Liver (tissue), 9 donors: ENCODE results near the gene GOLGA7B. TPM values are rescaled to one million over a fixed set of nuclear protein-coding genes. Genes with fewer than 3 reads are reported as not detected.

ENCODE experiments used
- DNase-seq: peaks from one replicate; pipeline ENCODE4 v3.0.0-alpha.2; 2017; ENCODE audit warnings: low spot score
- H3K27ac ChIP-seq, 2 donors: one replicate each; pipeline ENCODE4 v1.7.0; 2013; ENCODE audit warnings: inconsistent platforms in 2 of 2, low read length in 2 of 2, control low read depth in 1 of 2, low read depth in 1 of 2, mild to moderate bottlenecking in 1 of 2
- H3K27me3 ChIP-seq, 4 donors: one replicate each; pipeline versions ENCODE4 v1.6.1 to v1.7.0; 2013; ENCODE audit warnings: low read length in 3 of 4, inconsistent platforms in 1 of 4, mild to moderate bottlenecking in 1 of 4, moderate library complexity in 1 of 4; ENCODE audit not compliant: control insufficient read depth in 4 of 4, insufficient read depth in 4 of 4
- H3K36me3 ChIP-seq, 4 donors: one replicate each; pipeline versions ENCODE4 v1.6.1 to v1.7.0; 2013; ENCODE audit warnings: low read length in 3 of 4, mild to moderate bottlenecking in 3 of 4, low read depth in 1 of 4, moderate library complexity in 1 of 4; ENCODE audit not compliant: control insufficient read depth in 4 of 4, insufficient read depth in 3 of 4
- H3K4me1 ChIP-seq, 4 donors: one replicate each; pipeline versions ENCODE4 v1.6.1 to v1.7.0; 2013; ENCODE audit warnings: low read length in 3 of 4, mild to moderate bottlenecking in 3 of 4, moderate library complexity in 1 of 4; ENCODE audit not compliant: control insufficient read depth in 4 of 4, insufficient read depth in 4 of 4
- H3K4me3 ChIP-seq, 3 donors: one replicate each; pipeline versions ENCODE4 v1.6.1 to v1.7.0; 2013; ENCODE audit warnings: low read length in 3 of 3, control low read depth in 1 of 3, low read depth in 1 of 3, mild to moderate bottlenecking in 1 of 3
- H3K9ac ChIP-seq, 2 donors: one replicate each; pipeline ENCODE4 v1.7.0; 2013; ENCODE audit warnings: low read length in 2 of 2, mild to moderate bottlenecking in 2 of 2, moderate library complexity in 2 of 2, control low read depth in 1 of 2, low read depth in 1 of 2
- H3K9me3 ChIP-seq, 4 donors: one replicate each; pipeline versions ENCODE4 v1.6.1 to v1.7.0; 2013; ENCODE audit warnings: low read length in 3 of 4; ENCODE audit not compliant: control insufficient read depth in 4 of 4
- ATF3 ChIP-seq: IDR thresholded peaks from 2 replicates; pipeline ENCODE4 v1.6.1; 2016; ENCODE audit warnings: antibody characterized with exemption
- EGR1 ChIP-seq, 2 donors: IDR thresholded peaks; 2 replicates each; pipeline ENCODE4 v1.6.1; 2016 to 2018; ENCODE audit warnings: antibody characterized with exemption in 2 of 2, low read depth in 2 of 2
- FOXA1 ChIP-seq: IDR thresholded peaks from 2 replicates; pipeline ENCODE4 v1.6.1; 2016; ENCODE audit warnings: antibody characterized with exemption
- FOXA2 ChIP-seq: IDR thresholded peaks from 2 replicates; pipeline ENCODE4 v1.6.1; 2016; ENCODE audit warnings: antibody characterized with exemption
- GABPA ChIP-seq, 2 donors: IDR thresholded peaks in 1 of 2; conservative IDR thresholded peaks in 1 of 2; 2 replicates each; pipeline ENCODE4 v1.6.1; 2016; ENCODE audit warnings: antibody characterized with exemption in 2 of 2, mild to moderate bottlenecking in 1 of 2, moderate library complexity in 1 of 2
- HNF4A ChIP-seq, 2 donors: conservative IDR thresholded peaks; 2 replicates each; pipeline ENCODE4 v1.6.1; 2016; ENCODE audit warnings: antibody characterized with exemption in 2 of 2, mild to moderate bottlenecking in 2 of 2
- HNF4G ChIP-seq: IDR thresholded peaks from 2 replicates; pipeline ENCODE4 v1.6.1; 2016; ENCODE audit warnings: antibody characterized with exemption
- JUND ChIP-seq, 2 donors: IDR thresholded peaks; 2 replicates each; pipeline ENCODE4 v1.6.1; 2016; ENCODE audit warnings: antibody characterized with exemption in 2 of 2
- MAX ChIP-seq: IDR thresholded peaks from 2 replicates; pipeline ENCODE4 v1.6.1; 2016; ENCODE audit warnings: antibody characterized with exemption
- NR2F2 ChIP-seq: IDR thresholded peaks from 2 replicates; pipeline ENCODE4 v1.6.1; 2016; ENCODE audit warnings: antibody characterized with exemption
- REST ChIP-seq: IDR thresholded peaks from 2 replicates; pipeline ENCODE4 v1.6.1; 2016; ENCODE audit warnings: antibody characterized with exemption, mild to moderate bottlenecking
- RXRA ChIP-seq, 2 donors: IDR thresholded peaks; 2 replicates each; pipeline ENCODE4 v1.6.1; 2017 to 2018; ENCODE audit warnings: antibody characterized with exemption in 2 of 2, mild to moderate bottlenecking in 1 of 2
- SP1 ChIP-seq: IDR thresholded peaks from 2 replicates; pipeline ENCODE4 v1.6.1; 2018; ENCODE audit warnings: antibody characterized with exemption, mild to moderate bottlenecking
- TAF1 ChIP-seq: conservative IDR thresholded peaks from 2 replicates; pipeline ENCODE4 v1.6.1; 2016; ENCODE audit warnings: antibody characterized with exemption, mild to moderate bottlenecking
- ZBTB33 ChIP-seq: IDR thresholded peaks from 2 replicates; pipeline ENCODE4 v1.6.1; 2016; ENCODE audit warnings: antibody characterized with exemption
- WGBS: extraction: QIAGEN DNeasy Blood & Tissue Kit; methylation state at CpG from one replicate; pipeline ENCODE4 v1.1.7; 2013; 5-methylcytosine and 5-hydroxymethylcytosine counted together
- polyA plus RNA-seq, 2 donors: library from polyadenylated mRNA; stranded (reverse) in 1 of 2; unstranded in 1 of 2; fragments of 200-250 nt in 1 of 2; fragments of >200 nt in 1 of 2; fragmentation: Nextera tagmentation in 1 of 2; extraction: Ambion mirVana in 1 of 2; gene quantifications; one replicate each; pipeline versions ENCODE4 v1.2.1 to v1.2.3, GENCODE V29; 2013 to 2015
- total RNA-seq, 2 donors: library from RNA; depleted of rRNA; stranded (reverse); fragments of >200 nt; gene quantifications; one replicate each; pipeline ENCODE4 v1.2.3, GENCODE V29; 2014
- donor health status: healthy.
- donor health status: healthy.
- donor health status: healthy.
- donor health status: healthy.
- donor health status: healthy.

GOLGA7B gene
- total and polyA plus RNA-seq, 4 donors: 0.05 to 0.63 (median 0.40) TPM

- TF ChIP-seq FOXA2 (no peak), HNF4A (conservative IDR thresholded peaks at IDR 0.05) (no peak), HNF4G (no peak), NR2F2 (no peak), SP1 (no peak), RXRA (IDR thresholded peaks at IDR 0.05) (no peak), EGR1 (IDR thresholded peaks at IDR 0.05; ENCODE audit: low read depth in 2 of 2) (no peak), MAX (no peak), REST (no peak), FOXA1 (no peak), ATF3 (no peak), TAF1 (no peak), GABPA (IDR thresholded peaks at IDR 0.05 in 1 of 2, conservative IDR thresholded peaks at IDR 0.05 in 1 of 2) (no peak), ZBTB33 (no peak), JUND (IDR thresholded peaks at IDR 0.05) (no peak)
- peaks cover 0 to 2% (median 0%) of the 10 kb centered on the region in 4 donors for H3K4me1 ChIP-seq
- peaks cover 0 to 8% (median 0%) of the 10 kb centered on the region in 4 donors for H3K27me3 ChIP-seq
- 77% methylated on average over 7 of the region's 7 CpGs for WGBS
- no peak for DNase-seq
- H3K27ac ChIP-seq: no peak overlapping the region
- H3K4me3 ChIP-seq: no peak overlapping the region
- no peaks in the 10 kb centered on the region for H3K9me3 ChIP-seq
- H3K36me3 ChIP-seq: no peaks in the 10 kb centered on the region
- H3K9ac ChIP-seq: no peak overlapping the region
Observed at GRCh38 chr10:97851341-97852001, 1.8 kb downstream of the GOLGA7B start.

GRCh38 chr10:97852277-97852676 is 2.6 kb downstream of the GOLGA7B start:
- peaks cover 0 to 8% (median 0%) of the 10 kb centered on the region in 4 donors for H3K27me3 ChIP-seq
- H3K9ac ChIP-seq: no peak overlapping the region
- TF ChIP-seq JUND (IDR thresholded peaks at IDR 0.05) (no peak), FOXA2 (no peak), NR2F2 (no peak), HNF4A (conservative IDR thresholded peaks at IDR 0.05) (no peak), MAX (no peak), REST (no peak)
- no peak overlapping the region for H3K4me3 ChIP-seq
- no peaks in the 10 kb centered on the region for H3K9me3 ChIP-seq
- DNase-seq: no peak
- no peak overlapping the region for H3K27ac ChIP-seq
- H3K4me1 ChIP-seq: peaks cover 0 to 2% (median 0%) of the 10 kb centered on the region in 4 donors
- no peaks in the 10 kb centered on the region for H3K36me3 ChIP-seq
- WGBS: 44% methylated on average over 3 of the region's 3 CpGs
